Uterus (tissue), 4 donors: ENCODE data around the gene P2RY11. TPM values are rescaled to one million over a fixed set of nuclear protein-coding genes. Genes with fewer than 3 reads are reported as not detected.

ENCODE experiments used
- DNase-seq, 2 donors: peaks; one replicate each; pipeline ENCODE4 v3.0.0-alpha.2; 2019 to 2020
- H3K27ac ChIP-seq, 2 donors: fragments of 200-600 bp; sonication (generic); 1 replicate in 1 of 2; 2 replicates in 1 of 2; pipeline ENCODE4 v1.5.1; 2016 to 2018
- H3K27me3 ChIP-seq, 2 donors: fragments of 200-600 bp; sonication (generic); one replicate each; pipeline ENCODE4 v1.5.1; 2018 to 2019; ENCODE audit warnings: control low read depth in 1 of 2
- H3K36me3 ChIP-seq, 2 donors: fragments of 200-600 bp; sonication (generic); one replicate each; pipeline ENCODE4 v1.5.1; 2019; ENCODE audit warnings: control low read depth in 1 of 2
- H3K4me1 ChIP-seq, 2 donors: fragments of 200-600 bp; sonication (generic); one replicate each; pipeline ENCODE4 v1.5.1; 2018 to 2019; ENCODE audit warnings: control low read depth in 1 of 2
- H3K4me3 ChIP-seq, 2 donors: fragments of 200-600 bp; sonication (generic); 1 replicate in 1 of 2; 2 replicates in 1 of 2; pipeline ENCODE4 v1.5.1; 2018 to 2019; ENCODE audit warnings: mild to moderate bottlenecking in 1 of 2
- H3K9me3 ChIP-seq, 2 donors: fragments of 200-600 bp; sonication (generic); one replicate each; pipeline ENCODE4 v1.5.1; 2019; ENCODE audit warnings: control low read depth in 1 of 2
- CTCF ChIP-seq, 4 experiments: fragments of 200-600 bp in 2 of 4; fragments of 450-650 bp in 2 of 4; sonication (generic) in 2 of 4; IDR thresholded peaks; one replicate each; pipeline ENCODE4 v1.5.1; 2016 to 2019; ENCODE audit warnings: antibody characterized with exemption in 4 of 4, mild to moderate bottlenecking in 2 of 4, moderate library complexity in 1 of 4
- POLR2A ChIP-seq, 2 donors: fragments of 450-650 bp; IDR thresholded peaks; one replicate each; pipeline ENCODE4 v1.6.1; 2016; ENCODE audit warnings: antibody characterized with exemption in 2 of 2, mild to moderate bottlenecking in 1 of 2, moderate library complexity in 1 of 2
- intact Hi-C: fragments of 100-400 bp; cut with DNase I; formaldehyde crosslinking; loops from one replicate; pipeline ENCODE4 v1.15.1; 2023; ENCODE audit warnings: low total_unique reads
- total RNA-seq, 4 donors: library from RNA; depleted of rRNA in 3 of 4; stranded (reverse); fragments of >200 nt in 3 of 4; gene quantifications; one replicate each; pipeline versions ENCODE4 v1.1.0 to v1.2.4, GENCODE V29; 2014 to 2023
- donor health status: DM: yes; HTN: yes; CAD: no.

P2RY11 gene
- total RNA-seq, 4 donors from 2014 or later = 0.51 to 19.1 (median 4.4) TPM

GRCh38 chr19:10138879-10139795 is 27.6 kb downstream of the P2RY11 start:
- Histone ChIP-seq H3K9me3 (no peaks in the 10 kb centered on the region), H3K27me3 (no peaks in the 10 kb centered on the region), H3K4me1 (no peaks in the 10 kb centered on the region), H3K4me3 (no peak overlapping the region), H3K27ac (no peak overlapping the region), H3K36me3 (no peaks in the 10 kb centered on the region)
- TF ChIP-seq CTCF (IDR thresholded peaks at IDR 0.05) (no peak), POLR2A (IDR thresholded peaks at IDR 0.05) (no peak)
- intact Hi-C loops = no loop called here
- no peak for DNase-seq

GRCh38 chr19:10139952-10140351 is 28.5 kb downstream of the P2RY11 start:
- intact Hi-C loops = no loop called here

GRCh38 chr19:10141479-10141878 is 30.0 kb downstream of the P2RY11 start:
- Histone ChIP-seq H3K36me3 (no peaks in the 10 kb centered on the region), H3K27ac (no peak overlapping the region)

More at GRCh38 chr19:10139952-10140351, 28.5 kb downstream of the P2RY11 start:
- Histone ChIP-seq H3K4me3 (no peak overlapping the region), H3K36me3 (no peaks in the 10 kb centered on the region), H3K9me3 (no peaks in the 10 kb centered on the region), H3K27ac (no peak overlapping the region), H3K27me3 (no peaks in the 10 kb centered on the region), H3K4me1 (no peaks in the 10 kb centered on the region)
- DNase-seq = no peak
- no peak for TF ChIP-seq CTCF (IDR thresholded peaks at IDR 0.05)
- TF ChIP-seq POLR2A (IDR thresholded peaks at IDR 0.05) = no peak

GRCh38 chr19:10141973-10142372 is 30.5 kb downstream of the P2RY11 start:
- no peaks in the 10 kb centered on the region for H3K9me3 ChIP-seq
- TF ChIP-seq CTCF (IDR thresholded peaks at IDR 0.05) (no peak), POLR2A (IDR thresholded peaks at IDR 0.05) (no peak)
- no peak for DNase-seq
- H3K4me3 ChIP-seq = no peak overlapping the region
- no peak overlapping the region for H3K27ac ChIP-seq
- H3K36me3 ChIP-seq = no peaks in the 10 kb centered on the region
- intact Hi-C loops = no loop called here
- no peaks in the 10 kb centered on the region for H3K4me1 ChIP-seq
- H3K27me3 ChIP-seq = no peaks in the 10 kb centered on the region

More at GRCh38 chr19:10141479-10141878, 30.0 kb downstream of the P2RY11 start:
- Histone ChIP-seq H3K4me3 (no peak overlapping the region), H3K9me3 (no peaks in the 10 kb centered on the region), H3K27me3 (no peaks in the 10 kb centered on the region), H3K4me1 (no peaks in the 10 kb centered on the region)
- TF ChIP-seq CTCF (IDR thresholded peaks at IDR 0.05) = no peak
- TF ChIP-seq POLR2A (IDR thresholded peaks at IDR 0.05) = no peak
- DNase-seq = no peak
- intact Hi-C loops = no loop called here

- Histone ChIP-seq H3K4me3 (no peak overlapping the region), H3K36me3 (no peaks in the 10 kb centered on the region), H3K4me1 (no peaks in the 10 kb centered on the region), H3K27ac (no peak overlapping the region), H3K9me3 (no peaks in the 10 kb centered on the region), H3K27me3 (no peaks in the 10 kb centered on the region)
- intact Hi-C loops = no loop called here
- no peak for DNase-seq
- TF ChIP-seq POLR2A (IDR thresholded peaks at IDR 0.05) (no peak), CTCF (IDR thresholded peaks at IDR 0.05) (no peak)
These were observed 31.3 kb downstream of the P2RY11 start for GRCh38 chr19:10142701-10143375.
